Measurements from ENCODE around the gene ZC3H12D. TPM values are rescaled to one million over a fixed set of nuclear protein-coding genes. Genes with fewer than 3 reads are reported as not detected.

Gene ZC3H12D
- total and polyA plus RNA-seq, 2 donors (not counting 1 experiment from before 2014, with no cell fraction given), result 63.1 to 190 TPM

DNA sequence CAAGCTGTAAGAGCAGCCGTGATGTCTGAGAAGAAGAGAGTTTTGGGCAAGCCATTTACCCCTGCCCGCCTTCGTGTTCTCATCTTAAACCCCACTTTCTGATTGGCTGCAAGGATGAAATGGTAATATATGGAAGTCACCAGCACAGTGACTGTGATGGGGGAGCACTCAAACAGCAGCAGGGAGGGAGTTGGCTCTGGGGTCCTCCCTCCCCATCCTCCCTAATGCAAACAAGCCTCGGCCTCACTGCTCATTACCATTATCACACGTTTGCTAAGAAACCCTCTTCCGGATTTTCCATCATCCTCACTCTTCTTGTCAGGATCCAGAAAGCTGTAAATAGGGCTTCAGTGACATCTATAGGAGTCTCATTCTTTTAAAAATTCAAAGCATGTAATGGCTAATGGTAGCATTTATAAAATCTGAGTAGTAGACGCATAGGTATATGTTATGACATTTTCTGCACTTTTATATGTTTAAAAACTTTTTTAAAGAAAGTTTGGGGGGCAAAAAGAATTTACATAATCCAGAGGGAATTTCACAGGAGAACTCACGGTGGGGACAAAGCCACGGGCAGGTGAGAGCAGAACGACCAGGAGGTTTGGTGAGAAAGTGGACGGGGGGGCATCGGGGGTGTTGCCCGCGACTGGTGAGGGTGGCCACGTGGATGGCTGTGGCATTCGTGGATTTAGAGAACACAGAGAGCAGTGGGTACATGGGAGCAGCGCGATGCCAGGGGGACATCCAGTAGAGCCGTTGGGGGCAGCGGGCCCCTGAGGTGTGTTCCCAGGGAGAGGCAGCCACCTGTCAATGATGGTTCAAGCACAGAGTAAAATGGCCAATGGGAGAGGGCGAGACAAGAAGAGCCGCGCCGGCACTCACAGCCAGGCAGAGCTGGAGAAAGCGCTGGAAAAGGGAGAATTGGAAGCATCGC is 55.1 kb downstream of the ZC3H12D start:
- ATAC-seq (ENCODE audit: low read depth), result no peak

More for the DNA sequence above, 55.1 kb downstream of the ZC3H12D start:
- 95% methylated on average over 20 of the region's 26 CpGs for WGBS (ENCODE audit: insufficient coverage)
- H3K9ac ChIP-seq (ENCODE audit: low read length), result no peak overlapping the region
- H3K27ac ChIP-seq (ENCODE audit: low read length in 2 of 2), result no peak overlapping the region
- no peak overlapping the region for H3K4me2 ChIP-seq (replicated peaks; ENCODE audit: low read depth, low read length, poor library complexity, severe bottlenecking)
- no peak for DNase-seq
- H3K4me3 Mint-ChIP-seq, result no peak overlapping the region
- no peaks in the 10 kb centered on the region for H3K36me3 ChIP-seq (replicated peaks in 1 of 2; ENCODE audit: control extremely low read depth in 1 of 2, control insufficient read depth in 1 of 2, extremely low read depth in 1 of 2, insufficient read depth in 2 of 2, low read length in 1 of 2)
- ChIA-PET CTCF (interaction anchor here (0.6 to 8.4 kb wide), 12 partner anchors 20 to 852 kb away, joined by 3 to 201 read pairs (median 3); no protein-coding TSS in a partner anchor), POLR2A (no interaction called here)
- peaks cover 4% of the 10 kb centered on the region for H3K4me1 Mint-ChIP-seq
- no peaks in the 10 kb centered on the region for H4K20me1 ChIP-seq (ENCODE audit: control insufficient read depth, insufficient read depth, low read length, poor library complexity, severe bottlenecking)
- intact Hi-C loops (cut with micrococcal nuclease), result no loop called here
- H3K27me3 ChIP-seq (replicated peaks in 1 of 4; ENCODE audit: control extremely low read depth in 1 of 4, control insufficient read depth in 3 of 4, insufficient read depth in 4 of 4, low read length in 3 of 4), result no peaks in the 10 kb centered on the region
- no peaks in the 10 kb centered on the region for H3K9me3 ChIP-seq (ENCODE audit: control extremely low read depth in 1 of 3, control insufficient read depth in 2 of 3, insufficient read depth in 1 of 3, low read length in 2 of 3)
- H3K27me3 Mint-ChIP-seq, result peaks cover 3% of the 10 kb centered on the region
- H3K27ac Mint-ChIP-seq, result no peak overlapping the region
- H2AFZ ChIP-seq (ENCODE audit: insufficient read depth, low read depth, low read length, poor library complexity, severe bottlenecking), result no peak overlapping the region
- TF ChIP-seq, protein P1, sequence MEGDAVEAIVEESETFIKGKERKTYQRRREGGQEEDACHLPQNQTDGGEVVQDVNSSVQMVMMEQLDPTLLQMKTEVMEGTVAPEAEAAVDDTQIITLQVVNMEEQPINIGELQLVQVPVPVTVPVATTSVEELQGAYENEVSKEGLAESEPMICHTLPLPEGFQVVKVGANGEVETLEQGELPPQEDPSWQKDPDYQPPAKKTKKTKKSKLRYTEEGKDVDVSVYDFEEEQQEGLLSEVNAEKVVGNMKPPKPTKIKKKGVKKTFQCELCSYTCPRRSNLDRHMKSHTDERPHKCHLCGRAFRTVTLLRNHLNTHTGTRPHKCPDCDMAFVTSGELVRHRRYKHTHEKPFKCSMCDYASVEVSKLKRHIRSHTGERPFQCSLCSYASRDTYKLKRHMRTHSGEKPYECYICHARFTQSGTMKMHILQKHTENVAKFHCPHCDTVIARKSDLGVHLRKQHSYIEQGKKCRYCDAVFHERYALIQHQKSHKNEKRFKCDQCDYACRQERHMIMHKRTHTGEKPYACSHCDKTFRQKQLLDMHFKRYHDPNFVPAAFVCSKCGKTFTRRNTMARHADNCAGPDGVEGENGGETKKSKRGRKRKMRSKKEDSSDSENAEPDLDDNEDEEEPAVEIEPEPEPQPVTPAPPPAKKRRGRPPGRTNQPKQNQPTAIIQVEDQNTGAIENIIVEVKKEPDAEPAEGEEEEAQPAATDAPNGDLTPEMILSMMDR (IDR thresholded peaks at IDR 0.05), result no peak
- TF ChIP-seq EZH2 (IDR thresholded peaks at IDR 0.05; ENCODE audit: borderline replicate concordance, insufficient read depth, low read depth, low read length, poor library complexity, severe bottlenecking), result no peak
- no peak overlapping the region for H3K4me3 ChIP-seq (ENCODE audit: control extremely low read depth in 1 of 5, extremely low read depth in 1 of 5, insufficient read depth in 1 of 5, low read depth in 2 of 5, low read length in 4 of 5)
- peaks cover 0 to 7% of the 10 kb centered on the region in 2 donors for H3K4me1 ChIP-seq (ENCODE audit: control insufficient read depth in 2 of 2, insufficient read depth in 2 of 2, low read length in 2 of 2)
- no peaks in the 10 kb centered on the region for H3K79me2 ChIP-seq (ENCODE audit: control insufficient read depth, insufficient read depth, low read length)
- no peaks in the 10 kb centered on the region for H3K9me3 Mint-ChIP-seq (ENCODE audit: insufficient read depth)

All from B cell (primary cell).